ENCODE measurements around the gene RAP1GAP2. TPM values are rescaled to one million over a fixed set of nuclear protein-coding genes. Genes with fewer than 3 reads are reported as not detected.

Gene RAP1GAP2
- total and polyA plus RNA-seq, 2 of the 8 experiments (the other 6 are each of a cell fraction or from before 2014, with no cell fraction given), result 24.0 to 63.8 TPM

- Histone ChIP-seq H3K56ac (replicated peaks; ENCODE audit: insufficient read length, low read depth, low read length) (no peak overlapping the region), H3K36me3 (ENCODE audit: control insufficient read depth in 2 of 4, insufficient read depth in 4 of 4, low read length in 3 of 4) (peaks cover 0 to 12% (median 10%) of the 10 kb centered on the region in 4 experiments; a peak in 4 of 8 replicates), H2BK120ac (replicated peaks; ENCODE audit: low read depth, low read length) (no peak overlapping the region), H2BK5ac (ENCODE audit: low read depth, low read length) (no peak overlapping the region), H3K9ac (replicated peaks in 1 of 4; ENCODE audit: extremely low read depth in 1 of 4, low read depth in 3 of 4, low read length in 3 of 4) (no peak overlapping the region), H3K23ac (ENCODE audit: insufficient read length) (no peak overlapping the region), H3K27me3 (replicated peaks in 1 of 4; ENCODE audit: control insufficient read depth in 3 of 4, extremely low read depth in 1 of 4, insufficient read depth in 3 of 4, low read length in 3 of 4) (no peaks in the 10 kb centered on the region), H3K18ac (ENCODE audit: extremely low read depth, low read length) (no peak overlapping the region), H3K4me3 (ENCODE audit: extremely low read depth in 1 of 4, insufficient read depth in 2 of 4, low read depth in 3 of 4, low read length in 4 of 4) (no peak overlapping the region), H2BK20ac (ENCODE audit: low read length) (no peak overlapping the region), H2BK15ac (ENCODE audit: low read length) (no peak overlapping the region), H3K14ac (ENCODE audit: insufficient read length) (no peak overlapping the region), H2AFZ (ENCODE audit: low read length) (no peak overlapping the region), H3K4me1 (replicated peaks in 1 of 4; ENCODE audit: control insufficient read depth in 3 of 4, insufficient read depth in 4 of 4, low read length in 3 of 4) (no peaks in the 10 kb centered on the region; a peak in 1 of 7 replicates), H3K27ac (ENCODE audit: low read depth, low read length) (no peak overlapping the region), H3K4ac (replicated peaks; ENCODE audit: insufficient read length, low read depth, low read length) (no peak overlapping the region), H2AK5ac (ENCODE audit: low read depth, low read length) (no peak overlapping the region), H4K91ac (replicated peaks; ENCODE audit: insufficient read length, low read length) (no peak overlapping the region), H3K4me2 (ENCODE audit: insufficient read depth in 1 of 2, low read depth in 2 of 2, low read length in 2 of 2) (no peak overlapping the region), H3K9me3 (ENCODE audit: insufficient read depth in 2 of 2, low read depth in 1 of 2, low read length in 1 of 2) (no peaks in the 10 kb centered on the region), H2BK12ac (ENCODE audit: low read depth, low read length) (no peak overlapping the region), H3K79me1 (ENCODE audit: low read depth, low read length) (no peaks in the 10 kb centered on the region), H3K79me2 (ENCODE audit: control insufficient read depth in 1 of 2, insufficient read depth in 2 of 2, low read length in 2 of 2) (no peaks in the 10 kb centered on the region), H4K20me1 (replicated peaks in 1 of 2; ENCODE audit: control insufficient read depth in 1 of 2, insufficient read depth in 2 of 2, low read length in 2 of 2) (peaks cover 2% of the 10 kb centered on the region in 2 experiments), H3K23me2 (ENCODE audit: low read depth, low read length) (no peaks in the 10 kb centered on the region), H4K5ac (ENCODE audit: insufficient read length, low read depth, low read length) (no peak overlapping the region), H4K8ac (ENCODE audit: extremely low read depth, insufficient read depth, low read length) (no peak overlapping the region)
- WGBS, 2 experiments (ENCODE audit: extremely low coverage in 1 of 2, insufficient coverage in 1 of 2, insufficient read length in 1 of 2, insufficient replicate concordance in 2 of 2, low coverage in 1 of 2, low lambda C conversion rate in 2 of 2, missing lambda C conversion rate in 1 of 2), result 93% methylated on average over 2 of the region's 9 CpGs; no CpG with 5 or more reads in 1 of the 2 experiments
- no peak for DNase-seq (ENCODE audit: low read depth in 1 of 2, low spot score in 2 of 2)
- TF ChIP-seq TBP (IDR thresholded peaks at IDR 0.05; ENCODE audit: low read depth, low read length) (no peak), SP4 (IDR thresholded peaks at IDR 0.05; ENCODE audit: low read length) (no peak), CHD1 (IDR thresholded peaks at IDR 0.05; ENCODE audit: low read depth, low read length) (no peak), ATF3 (IDR thresholded peaks at IDR 0.05; ENCODE audit: insufficient read depth, low read depth, low read length) (no peak), EP300 (IDR thresholded peaks at IDR 0.05; ENCODE audit: borderline replicate concordance in 1 of 2, low read depth in 2 of 2, low read length in 2 of 2) (no peak), KDM1A (IDR thresholded peaks at IDR 0.05; ENCODE audit: borderline replicate concordance, low read length) (no peak), CTBP2 (IDR thresholded peaks at IDR 0.05; ENCODE audit: borderline replicate concordance, insufficient read depth, insufficient read length, low read length) (no peak), ASH2L (IDR thresholded peaks at IDR 0.05; ENCODE audit: low read length) (no peak), SIRT6 (IDR thresholded peaks at IDR 0.05; ENCODE audit: low read length) (no peak)
- CTCF ChIA-PET (ENCODE audit: partially characterized antibody), result interaction anchor here (1.1 kb wide), 1 partner anchor 9 kb away, joined by 3 read pairs; no protein-coding TSS in a partner anchor
- POLR2A ChIA-PET (ENCODE audit: partially characterized antibody), result no interaction called here
- no peak for FAIRE-seq
These were observed 238.3 kb downstream of the RAP1GAP2 start for GRCh38 chr17:3034578-3034920.
